Measurements from ENCODE around the gene HPSE.

- TF ChIP-seq CTCF (IDR thresholded peaks at IDR 0.05; ENCODE audit: extremely low read depth in 1 of 2, insufficient read depth in 1 of 2, low read depth in 1 of 2, low read length in 2 of 2) (peak; percentile 44 to 49), POLR2AphosphoS5 (IDR thresholded peaks at IDR 0.05; ENCODE audit: insufficient read depth, low read depth, low read length) (no peak), EZH2 (IDR thresholded peaks at IDR 0.05; ENCODE audit: borderline replicate concordance, low read depth, low read length, severe bottlenecking) (no peak), POLR2A (IDR thresholded peaks at IDR 0.05; ENCODE audit: low read depth, low read length) (no peak), MYC (IDR thresholded peaks at IDR 0.05; ENCODE audit: low read depth, low read length) (no peak), JUN (IDR thresholded peaks at IDR 0.05; ENCODE audit: borderline replicate concordance, insufficient read depth, insufficient read length, low read depth) (no peak)
These were observed 52.6 kb downstream of the HPSE start for GRCh38 chr4:83282049-83282535.
